Progenitor cell of endocrine pancreas (in vitro differentiated cells): ENCODE measurements around the gene CEBPA. TPM values are rescaled to one million over a fixed set of nuclear protein-coding genes. Genes with fewer than 3 reads are reported as not detected.

Experiments
- DNase-seq: peaks from one replicate; pipeline ENCODE4 v3.0.0; 2021; ENCODE audit warnings: low spot score; ENCODE audit not compliant: unreplicated experiment
- H3K27ac Mint-ChIP-seq: 2 replicates; pipeline ENCODE4 v1.8.0; 2021; ENCODE audit warnings: mild to moderate bottlenecking, moderate library complexity, mixed read lengths
- H3K27me3 Mint-ChIP-seq: 2 replicates; pipeline ENCODE4 v1.8.0; 2021; ENCODE audit warnings: mixed read lengths
- H3K36me3 Mint-ChIP-seq: 2 replicates; pipeline ENCODE4 v1.8.0; 2022; ENCODE audit warnings: mixed read lengths; ENCODE audit not compliant: insufficient read depth
- H3K4me1 Mint-ChIP-seq: 2 replicates; pipeline ENCODE4 v1.8.0; 2021; ENCODE audit warnings: low read depth, mixed read lengths
- H3K4me3 Mint-ChIP-seq: 2 replicates; pipeline ENCODE4 v1.8.0; 2021; ENCODE audit warnings: low read depth, mild to moderate bottlenecking, moderate library complexity, mixed read lengths
- H3K9me3 Mint-ChIP-seq: 2 replicates; pipeline ENCODE4 v1.8.0; 2021; ENCODE audit warnings: low read depth, mixed read lengths
- CTCF ChIP-seq: fragments of 200-600 bp; sonication (generic); IDR thresholded peaks from one replicate; pipeline ENCODE4 v1.5.0; 2021; ENCODE audit warnings: antibody characterized with exemption, mild to moderate bottlenecking; ENCODE audit not compliant: unreplicated experiment
- total RNA-seq: library from RNA; stranded (reverse); gene quantifications from 2 replicates; pipeline ENCODE4 v1.2.1, GENCODE V29; 2021

Gene CEBPA
- total RNA-seq, 1 donor from 2014 or later, result 12.3 TPM

- Mint-ChIP-seq H3K27ac (no peak overlapping the region), H3K27me3 (peaks cover 19% of the 10 kb centered on the region), H3K36me3 (no peaks in the 10 kb centered on the region), H3K4me1 (no peaks in the 10 kb centered on the region), H3K9me3 (no peaks in the 10 kb centered on the region), H3K4me3 (no peak overlapping the region)
- no peak for TF ChIP-seq CTCF
- DNase-seq, result no peak
These were observed 45.0 kb upstream of the CEBPA start for GRCh38 chr19:33347300-33347699.

- DNase-seq, result no peak
- H3K4me1 Mint-ChIP-seq, result no peaks in the 10 kb centered on the region
- H3K27me3 Mint-ChIP-seq, result peaks cover 22% of the 10 kb centered on the region
- H3K36me3 Mint-ChIP-seq, result no peaks in the 10 kb centered on the region
- no peak for TF ChIP-seq CTCF
- no peak overlapping the region for H3K27ac Mint-ChIP-seq
- H3K9me3 Mint-ChIP-seq, result no peaks in the 10 kb centered on the region
- no peak overlapping the region for H3K4me3 Mint-ChIP-seq
These were observed 44.3 kb upstream of the CEBPA start for GRCh38 chr19:33346665-33347064.

- peaks cover 33% of the 10 kb centered on the region for H3K27me3 Mint-ChIP-seq
- no peak for DNase-seq
- H3K9me3 Mint-ChIP-seq, result no peaks in the 10 kb centered on the region
- H3K4me3 Mint-ChIP-seq, result no peak overlapping the region
- no peak for TF ChIP-seq CTCF
- no peaks in the 10 kb centered on the region for H3K36me3 Mint-ChIP-seq
- H3K4me1 Mint-ChIP-seq, result no peaks in the 10 kb centered on the region
- H3K27ac Mint-ChIP-seq, result no peak overlapping the region
These were observed 42.8 kb upstream of the CEBPA start for GRCh38 chr19:33345163-33345562.

- H3K4me3 Mint-ChIP-seq, result no peak overlapping the region
- H3K9me3 Mint-ChIP-seq, result no peaks in the 10 kb centered on the region
- no peak for DNase-seq
- H3K27ac Mint-ChIP-seq, result no peak overlapping the region
- TF ChIP-seq CTCF, result no peak
- no peaks in the 10 kb centered on the region for H3K4me1 Mint-ChIP-seq
- H3K27me3 Mint-ChIP-seq, result peaks cover 35% of the 10 kb centered on the region
- H3K36me3 Mint-ChIP-seq, result no peaks in the 10 kb centered on the region
These were observed 42.2 kb upstream of the CEBPA start for GRCh38 chr19:33344573-33344925.

- H3K4me3 Mint-ChIP-seq, result no peak overlapping the region
- H3K27me3 Mint-ChIP-seq, result peaks cover 40% of the 10 kb centered on the region
- no peak for TF ChIP-seq CTCF
- no peaks in the 10 kb centered on the region for H3K4me1 Mint-ChIP-seq
- no peak overlapping the region for H3K27ac Mint-ChIP-seq
- no peak for DNase-seq
- no peaks in the 10 kb centered on the region for H3K36me3 Mint-ChIP-seq
- H3K9me3 Mint-ChIP-seq, result no peaks in the 10 kb centered on the region
These were observed 41.7 kb upstream of the CEBPA start for GRCh38 chr19:33343859-33344572.
